DND-41 (cell line): ENCODE results near the gene CCDC158.

Experiments
- ATAC-seq: fragments of 200-7000 bp; cut with Tn5 transposase; 3 replicates; pipeline ENCODE4 v1.9.1; 2021; ENCODE audit warnings: low read depth; ENCODE audit not compliant: insufficient read depth
- DNase-seq: peaks from one replicate; pipeline ENCODE4 v3.0.0-alpha.2; 2020
- H2AFZ ChIP-seq: 2 replicates; pipeline ENCODE4 v1.6.0; 2012; ENCODE audit warnings: low read depth, low read length
- H3K27ac ChIP-seq: 2 replicates; pipeline ENCODE4 v1.5.1; 2012; ENCODE audit warnings: low read length, inconsistent platforms
- H3K27me3 ChIP-seq: fragments of 200-600 bp; sonication (generic); 2 replicates; pipeline ENCODE4 v1.6.0; 2012; ENCODE audit warnings: low read length, mild to moderate bottlenecking, inconsistent platforms; ENCODE audit not compliant: insufficient read depth, poor library complexity
- H3K36me3 ChIP-seq: 2 replicates; pipeline ENCODE4 v1.5.1; 2012; ENCODE audit warnings: low read length, inconsistent platforms; ENCODE audit not compliant: insufficient read depth
- H3K4me1 ChIP-seq: 2 replicates; pipeline ENCODE4 v1.5.1; 2012; ENCODE audit warnings: mild to moderate bottlenecking, low read length; ENCODE audit not compliant: insufficient read depth
- H3K4me2 ChIP-seq: 2 replicates; pipeline ENCODE4 v1.6.0; 2012; ENCODE audit warnings: mild to moderate bottlenecking, moderate library complexity, low read length, inconsistent platforms; ENCODE audit not compliant: insufficient read depth
- H3K4me3 ChIP-seq, 2 experiments: fragments of 200-600 bp in 1 of 2; shearing (Covaris generic) in 1 of 2; 2 replicates each; pipeline ENCODE4 v1.5.1; 2012 to 2016; ENCODE audit warnings: inconsistent platforms in 2 of 2, low read length in 2 of 2, mild to moderate bottlenecking in 2 of 2, low read depth in 1 of 2, moderate library complexity in 1 of 2
- H3K79me2 ChIP-seq: 2 replicates; pipeline ENCODE4 v1.6.0; 2012; ENCODE audit warnings: low read length, inconsistent platforms; ENCODE audit not compliant: insufficient read depth
- H3K9ac ChIP-seq: 2 replicates; pipeline ENCODE4 v1.6.0; 2012; ENCODE audit warnings: low read depth, mild to moderate bottlenecking, inconsistent platforms, low read length, moderate library complexity
- H3K9me3 ChIP-seq: 2 replicates; pipeline ENCODE4 v1.5.1; 2012; ENCODE audit warnings: low read length, moderate library complexity, mild to moderate bottlenecking, inconsistent platforms; ENCODE audit not compliant: insufficient read depth, severe bottlenecking
- H4K20me1 ChIP-seq: 2 replicates; pipeline ENCODE4 v1.6.0; 2012; ENCODE audit warnings: low read length; ENCODE audit not compliant: insufficient read depth
- CTCF ChIP-seq: IDR thresholded peaks from 2 replicates; pipeline ENCODE4 v1.5.1; 2012; ENCODE audit warnings: borderline replicate concordance, low read length, moderate library complexity, mild to moderate bottlenecking; ENCODE audit not compliant: poor library complexity, severe bottlenecking; ENCODE audit errors: extremely low read depth
- EZH2 ChIP-seq: IDR thresholded peaks from 3 replicates; pipeline ENCODE4 v1.6.1; 2012; ENCODE audit warnings: borderline replicate concordance, low read depth, mild to moderate bottlenecking, moderate library complexity, low read length, inconsistent platforms; ENCODE audit not compliant: severe bottlenecking

CCDC158 gene

GRCh38 chr4:76279462-76279861, 141.5 kb downstream of the CCDC158 start:
- H3K27me3 ChIP-seq, result no peaks in the 10 kb centered on the region
- no peak overlapping the region for H3K4me2 ChIP-seq
- no peak overlapping the region for H3K27ac ChIP-seq
- H3K9ac ChIP-seq, result no peak overlapping the region
- H3K9me3 ChIP-seq, result no peaks in the 10 kb centered on the region
- ATAC-seq (no peak), DNase-seq (no peak)
- no peak overlapping the region for H3K4me3 ChIP-seq
- H3K36me3 ChIP-seq, result no peaks in the 10 kb centered on the region
- no peaks in the 10 kb centered on the region for H3K4me1 ChIP-seq
- TF ChIP-seq CTCF (no peak), EZH2 (no peak)
- H4K20me1 ChIP-seq, result no peaks in the 10 kb centered on the region
- no peaks in the 10 kb centered on the region for H3K79me2 ChIP-seq
- H2AFZ ChIP-seq, result no peak overlapping the region

GRCh38 chr4:76278583-76278982, 142.4 kb downstream of the CCDC158 start:
- Histone ChIP-seq H3K9me3 (no peaks in the 10 kb centered on the region), H2AFZ (no peak overlapping the region), H3K9ac (no peak overlapping the region), H3K27me3 (no peaks in the 10 kb centered on the region), H3K4me3 (no peak overlapping the region), H3K27ac (no peak overlapping the region), H3K4me1 (no peaks in the 10 kb centered on the region), H4K20me1 (no peaks in the 10 kb centered on the region), H3K36me3 (no peaks in the 10 kb centered on the region), H3K4me2 (no peak overlapping the region), H3K79me2 (no peaks in the 10 kb centered on the region)
- DNase-seq (no peak), ATAC-seq (no peak)
- TF ChIP-seq EZH2 (no peak), CTCF (no peak)

GRCh38 chr4:76277667-76278066, 143.3 kb downstream of the CCDC158 start:
- DNase-seq (no peak), ATAC-seq (no peak)
- no peak overlapping the region for H3K4me3 ChIP-seq
- H4K20me1 ChIP-seq, result no peaks in the 10 kb centered on the region
- H3K36me3 ChIP-seq, result no peaks in the 10 kb centered on the region
- H3K9ac ChIP-seq, result no peak overlapping the region
- no peak overlapping the region for H2AFZ ChIP-seq
- no peaks in the 10 kb centered on the region for H3K9me3 ChIP-seq
- H3K27me3 ChIP-seq, result no peaks in the 10 kb centered on the region
- no peak for TF ChIP-seq EZH2
- no peak for TF ChIP-seq CTCF
- no peaks in the 10 kb centered on the region for H3K79me2 ChIP-seq
- no peak overlapping the region for H3K27ac ChIP-seq
- H3K4me1 ChIP-seq, result no peaks in the 10 kb centered on the region
- no peak overlapping the region for H3K4me2 ChIP-seq

GRCh38 chr4:76276813-76277212, 144.1 kb downstream of the CCDC158 start:
- Histone ChIP-seq H3K9ac (no peak overlapping the region), H3K9me3 (no peaks in the 10 kb centered on the region), H3K79me2 (no peaks in the 10 kb centered on the region), H3K27me3 (no peaks in the 10 kb centered on the region), H3K27ac (no peak overlapping the region), H3K4me2 (no peak overlapping the region), H2AFZ (no peak overlapping the region), H4K20me1 (no peaks in the 10 kb centered on the region), H3K4me1 (no peaks in the 10 kb centered on the region), H3K36me3 (no peaks in the 10 kb centered on the region), H3K4me3 (no peak overlapping the region)
- DNase-seq, result no peak
- TF ChIP-seq CTCF (no peak), EZH2 (no peak)
- no peak for ATAC-seq
